Measurements from ENCODE around the gene ZDHHC15. TPM values are rescaled to one million over a fixed set of nuclear protein-coding genes. Genes with fewer than 3 reads are reported as not detected.
"Not testable (repeated sequence)": the region's sequence is repeated elsewhere in the genome, so short reads cannot be mapped to it uniquely, and the experiment has no call there.

ZDHHC15 gene
- total and polyA plus RNA-seq, 2 experiments from 2014 or later = 2.9 to 3.9 TPM

DNA sequence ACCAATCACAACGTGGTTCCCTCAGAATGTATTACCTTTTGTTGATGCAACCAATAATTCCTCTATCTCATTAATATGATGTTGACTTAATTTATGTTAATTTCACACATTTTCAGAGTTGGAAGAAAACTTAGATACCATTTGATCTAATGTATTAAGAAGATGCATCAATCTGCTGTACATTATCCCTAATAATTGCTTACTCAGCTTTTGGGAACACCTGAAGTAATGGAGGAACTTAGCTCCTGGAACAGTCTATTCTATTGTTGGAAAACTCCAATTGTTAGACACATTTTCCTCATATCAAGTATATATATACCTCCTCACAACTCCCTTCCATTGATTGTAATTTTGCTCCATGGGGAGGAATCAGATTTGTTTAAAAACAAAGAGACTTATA is 38.9 kb downstream of the ZDHHC15 start:
- Histone ChIP-seq H3K4me1 (ENCODE audit: low read depth) (no peaks in the 10 kb centered on the region), H3K27ac (no peak overlapping the region), H3K27me3 (no peaks in the 10 kb centered on the region), H3K9me3 (ENCODE audit: low read depth) (no peaks in the 10 kb centered on the region), H3K4me3 (no peak overlapping the region), H3K36me3 (no peaks in the 10 kb centered on the region)
- DNase-seq (ENCODE audit: low read depth in 1 of 2, low spot score in 1 of 2) = no peak
- TF ChIP-seq, protein P1, sequence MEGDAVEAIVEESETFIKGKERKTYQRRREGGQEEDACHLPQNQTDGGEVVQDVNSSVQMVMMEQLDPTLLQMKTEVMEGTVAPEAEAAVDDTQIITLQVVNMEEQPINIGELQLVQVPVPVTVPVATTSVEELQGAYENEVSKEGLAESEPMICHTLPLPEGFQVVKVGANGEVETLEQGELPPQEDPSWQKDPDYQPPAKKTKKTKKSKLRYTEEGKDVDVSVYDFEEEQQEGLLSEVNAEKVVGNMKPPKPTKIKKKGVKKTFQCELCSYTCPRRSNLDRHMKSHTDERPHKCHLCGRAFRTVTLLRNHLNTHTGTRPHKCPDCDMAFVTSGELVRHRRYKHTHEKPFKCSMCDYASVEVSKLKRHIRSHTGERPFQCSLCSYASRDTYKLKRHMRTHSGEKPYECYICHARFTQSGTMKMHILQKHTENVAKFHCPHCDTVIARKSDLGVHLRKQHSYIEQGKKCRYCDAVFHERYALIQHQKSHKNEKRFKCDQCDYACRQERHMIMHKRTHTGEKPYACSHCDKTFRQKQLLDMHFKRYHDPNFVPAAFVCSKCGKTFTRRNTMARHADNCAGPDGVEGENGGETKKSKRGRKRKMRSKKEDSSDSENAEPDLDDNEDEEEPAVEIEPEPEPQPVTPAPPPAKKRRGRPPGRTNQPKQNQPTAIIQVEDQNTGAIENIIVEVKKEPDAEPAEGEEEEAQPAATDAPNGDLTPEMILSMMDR (IDR thresholded peaks at IDR 0.05; ENCODE audit: low read depth, low read length) = no peak

DNA sequence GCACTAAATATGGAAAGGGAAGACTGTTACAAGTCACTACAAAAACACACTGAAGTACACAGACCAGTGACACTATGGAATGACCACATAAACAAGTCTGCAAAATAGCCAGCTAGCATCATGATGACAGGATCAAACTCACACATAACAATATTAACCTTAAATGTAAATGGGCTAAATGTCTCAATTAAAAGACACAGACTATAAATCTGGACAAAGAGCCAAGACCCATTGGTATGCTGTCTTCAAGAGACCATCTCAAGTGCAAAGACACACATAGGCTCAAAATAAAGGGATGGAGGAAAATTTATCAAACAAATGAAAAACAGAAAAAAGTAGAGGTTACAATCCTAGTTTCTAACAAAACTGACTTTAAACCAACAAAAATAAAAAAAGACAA is 61.1 kb downstream of the ZDHHC15 start:
- H3K27ac ChIP-seq; H3K27me3 ChIP-seq; H3K36me3 ChIP-seq; H3K4me1 ChIP-seq (ENCODE audit: low read depth); H3K9me3 ChIP-seq (ENCODE audit: low read depth); H3K4me3 ChIP-seq; DNase-seq (ENCODE audit: low read depth in 1 of 2, low spot score in 1 of 2): not testable (repeated sequence)

DNA sequence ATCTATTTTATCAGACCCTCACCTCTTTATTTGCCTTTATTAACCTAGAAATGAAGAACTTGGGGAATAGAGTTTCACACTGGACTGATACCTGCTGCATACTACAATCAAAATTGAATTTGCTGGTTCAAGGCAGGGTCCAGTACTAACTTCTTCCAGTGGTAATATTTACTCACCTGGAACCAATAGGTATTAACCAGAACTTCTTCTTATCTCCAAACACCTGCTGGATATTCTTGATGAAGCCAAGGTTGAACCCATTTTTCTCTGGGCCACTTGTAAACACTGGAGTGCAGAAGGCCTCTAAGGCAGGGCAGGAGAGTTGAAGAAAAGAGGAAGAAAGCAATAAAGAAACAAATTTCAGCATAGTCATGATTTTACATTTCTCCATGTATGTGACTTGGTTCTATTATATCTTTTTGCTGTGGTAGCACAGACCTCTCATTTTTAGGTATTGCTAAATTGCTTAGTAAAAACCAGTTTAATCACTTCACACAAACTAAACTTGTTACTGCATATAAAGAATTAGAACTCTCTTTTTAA is 101.1 kb downstream of the ZDHHC15 start:
- no peak overlapping the region for H3K4me3 ChIP-seq
- H3K36me3 ChIP-seq = no peaks in the 10 kb centered on the region
- H3K27me3 ChIP-seq = no peaks in the 10 kb centered on the region
- TF ChIP-seq, protein P1 (IDR thresholded peaks at IDR 0.05; ENCODE audit: low read depth, low read length) = no peak
- no peak for DNase-seq (ENCODE audit: low read depth in 1 of 2, low spot score in 1 of 2)
- no peaks in the 10 kb centered on the region for H3K4me1 ChIP-seq (ENCODE audit: low read depth)
- peaks cover 2% of the 10 kb centered on the region for H3K9me3 ChIP-seq (ENCODE audit: low read depth)
- no peak overlapping the region for H3K27ac ChIP-seq

DNA sequence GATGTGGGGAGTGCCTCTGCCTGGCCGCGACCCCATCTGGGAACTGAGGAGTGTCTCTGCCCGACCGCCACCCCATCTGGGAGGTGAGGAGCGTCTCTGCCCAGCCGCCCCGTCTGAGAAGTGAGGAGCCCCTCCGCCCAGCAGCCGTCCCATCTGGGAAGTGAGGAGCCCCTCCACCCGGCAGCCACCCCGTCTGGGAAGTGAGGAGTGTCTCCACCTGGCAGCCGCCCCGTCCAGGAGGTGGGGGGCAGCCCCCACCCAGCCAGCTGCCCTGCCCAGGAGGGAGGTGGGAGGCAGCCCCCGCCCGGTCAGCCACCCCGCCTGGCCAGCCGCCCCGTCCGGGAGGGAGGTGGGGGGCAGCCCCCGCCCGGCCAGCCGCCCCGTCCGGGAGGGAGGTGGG is 115.7 kb downstream of the ZDHHC15 start:
- not testable (repeated sequence) for H3K36me3 ChIP-seq; DNase-seq (ENCODE audit: low read depth in 1 of 2, low spot score in 1 of 2); H3K4me3 ChIP-seq; H3K4me1 ChIP-seq (ENCODE audit: low read depth); H3K27me3 ChIP-seq; H3K27ac ChIP-seq; H3K9me3 ChIP-seq (ENCODE audit: low read depth)

DNA sequence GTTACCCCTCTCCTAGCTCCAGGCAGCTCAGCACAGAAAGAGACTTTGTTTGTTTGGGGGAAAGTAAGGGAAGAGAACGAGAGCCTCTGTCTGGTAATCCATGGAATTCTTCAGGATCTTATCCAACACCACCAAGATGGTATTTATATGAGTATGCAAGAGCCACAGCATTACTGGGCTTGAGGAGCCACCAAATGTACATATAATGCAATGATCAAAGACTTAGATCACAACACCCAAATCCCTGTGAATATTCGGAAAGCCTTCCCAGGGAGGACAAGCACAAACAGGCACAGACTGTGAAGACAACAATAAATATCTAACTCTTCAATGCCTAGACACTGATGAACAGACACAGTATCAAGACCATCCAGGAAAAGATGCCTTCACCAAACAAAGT is 132.4 kb downstream of the ZDHHC15 start:
- no peak overlapping the region for H3K27ac ChIP-seq
- H3K9me3 ChIP-seq (ENCODE audit: low read depth) = no peaks in the 10 kb centered on the region
- H3K4me3 ChIP-seq = no peak overlapping the region
- H3K36me3 ChIP-seq = no peaks in the 10 kb centered on the region
- H3K4me1 ChIP-seq (ENCODE audit: low read depth) = no peaks in the 10 kb centered on the region
- H3K27me3 ChIP-seq = no peaks in the 10 kb centered on the region
- TF ChIP-seq, protein P1 (IDR thresholded peaks at IDR 0.05; ENCODE audit: low read depth, low read length) = no peak
- DNase-seq (ENCODE audit: low read depth in 1 of 2, low spot score in 1 of 2) = no peak

DNA sequence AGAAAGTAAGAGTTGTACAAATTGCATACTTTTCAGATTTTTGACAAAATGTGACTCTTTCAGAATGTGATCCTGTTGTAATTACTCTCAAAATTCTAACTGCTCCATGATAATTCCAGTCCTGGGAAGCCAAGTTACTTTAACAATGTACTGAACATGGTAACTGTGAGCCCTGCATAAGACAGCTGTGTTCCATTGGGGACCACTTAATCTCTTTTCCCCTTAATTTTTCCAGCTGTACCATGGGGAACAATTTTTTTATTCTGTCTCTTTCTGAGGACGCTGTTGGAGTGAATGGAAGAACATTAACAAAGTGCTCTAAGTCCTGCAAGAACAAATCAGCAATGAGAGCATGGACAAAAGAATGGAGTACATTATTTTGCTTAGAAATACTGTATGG is 153.1 kb downstream of the ZDHHC15 start:
- no peak for DNase-seq (ENCODE audit: low read depth in 1 of 2, low spot score in 1 of 2)
- no peak overlapping the region for H3K27ac ChIP-seq
- TF ChIP-seq, protein P1 (IDR thresholded peaks at IDR 0.05; ENCODE audit: low read depth, low read length) = no peak
- H3K27me3 ChIP-seq = no peaks in the 10 kb centered on the region
- no peaks in the 10 kb centered on the region for H3K36me3 ChIP-seq
- no peaks in the 10 kb centered on the region for H3K4me1 ChIP-seq (ENCODE audit: low read depth)
- no peaks in the 10 kb centered on the region for H3K9me3 ChIP-seq (ENCODE audit: low read depth)
- H3K4me3 ChIP-seq = no peak overlapping the region

DNA sequence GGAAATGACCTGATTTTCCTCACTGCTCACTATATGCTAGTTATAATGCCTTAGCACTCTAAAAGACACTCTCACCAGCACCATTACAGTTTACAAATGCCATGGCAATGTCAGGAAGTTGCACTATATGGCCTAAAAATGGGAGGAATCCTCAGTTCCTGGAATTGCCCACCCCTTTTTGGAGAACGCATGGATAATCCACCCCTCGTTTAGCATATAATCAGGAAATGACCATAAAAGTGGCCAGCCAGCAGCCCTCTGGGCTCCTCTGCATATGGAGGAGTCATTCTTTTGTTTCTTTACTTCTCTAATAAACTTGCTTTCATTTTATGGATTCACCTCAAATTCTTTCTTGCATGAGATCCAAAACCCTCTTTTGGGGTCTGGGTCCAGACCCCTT is 156.0 kb downstream of the ZDHHC15 start:
- no peaks in the 10 kb centered on the region for H3K36me3 ChIP-seq
- DNase-seq (ENCODE audit: low read depth in 1 of 2, low spot score in 1 of 2) = no peak
- H3K9me3 ChIP-seq (ENCODE audit: low read depth) = no peaks in the 10 kb centered on the region
- TF ChIP-seq, protein P1 (IDR thresholded peaks at IDR 0.05; ENCODE audit: low read depth, low read length) = no peak
- no peak overlapping the region for H3K4me3 ChIP-seq
- no peaks in the 10 kb centered on the region for H3K27me3 ChIP-seq
- no peak overlapping the region for H3K27ac ChIP-seq
- no peaks in the 10 kb centered on the region for H3K4me1 ChIP-seq (ENCODE audit: low read depth)

All from cardiac muscle cell (in vitro differentiated cells and primary cell).